Gastrocnemius medialis (tissue), 4 donors: ENCODE data around the gene CD164.

Experiments
- CTCF ChIP-seq, 5 experiments: fragments of 450-650 bp in 3 of 5; fragments of 200-600 bp in 2 of 5; sonication (generic) in 2 of 5; IDR thresholded peaks in 4 of 5; conservative IDR thresholded peaks in 1 of 5; 1 replicate in 4 of 5; 2 replicates in 1 of 5; pipeline ENCODE4 v1.5.1; 2016 to 2019; ENCODE audit warnings: antibody characterized with exemption in 5 of 5, mild to moderate bottlenecking in 3 of 5, moderate library complexity in 3 of 5
- POLR2A ChIP-seq, 2 donors: fragments of 450-650 bp; IDR thresholded peaks; one replicate each; pipeline ENCODE4 v1.6.1; 2017; ENCODE audit warnings: antibody characterized with exemption in 2 of 2, mild to moderate bottlenecking in 2 of 2, moderate library complexity in 2 of 2

- no peak for TF ChIP-seq CTCF (IDR thresholded peaks at IDR 0.05 in 4 of 5, conservative IDR thresholded peaks at IDR 0.05 in 1 of 5)
- no peak for TF ChIP-seq POLR2A (IDR thresholded peaks at IDR 0.05)
These were observed 38.0 kb downstream of the CD164 start for GRCh38 chr6:109344226-109344625.
